BJ (cell line): ENCODE data around the gene WNT11. TPM values are rescaled to one million over a fixed set of nuclear protein-coding genes. Genes with fewer than 3 reads are reported as not detected.

Experiments used
- CTCF ChIA-PET: fragments of 350-600 bp; formaldehyde crosslinking; extraction: SDS; loops from one replicate; lab custom pipeline; 2021; ENCODE audit warnings: antibody characterized with exemption, inconsistent platforms; lab: Yijun Ruan, JAX
- POLR2A ChIA-PET: fragments of 300-600 bp; sonication (Branson Sonifier 250); formaldehyde crosslinking; extraction: SDS; loops from one replicate; lab custom pipeline; 2021; ENCODE audit warnings: antibody characterized with exemption; lab: Charles Lee
- DNase-seq: peaks from one replicate; pipeline ENCODE4 v3.0.0-alpha.2; 2011; ENCODE audit warnings: low read depth
- H3K27me3 ChIP-seq: 2 replicates; pipeline ENCODE4 v1.6.0; 2011; ENCODE audit warnings: low read length; ENCODE audit not compliant: control insufficient read depth, insufficient read depth
- H3K36me3 ChIP-seq: 2 replicates; pipeline ENCODE4 v1.5.1; 2011; ENCODE audit warnings: low read length; ENCODE audit not compliant: control insufficient read depth, insufficient read depth
- H3K4me3 ChIP-seq: 2 replicates; pipeline ENCODE4 v1.5.1; 2011; ENCODE audit warnings: low read depth, mild to moderate bottlenecking, control low read depth, low read length
- CTCF ChIP-seq: IDR thresholded peaks from 2 replicates; pipeline ENCODE4 v1.5.1; 2011; ENCODE audit warnings: low read depth, mild to moderate bottlenecking, control low read depth, inconsistent platforms, low read length, moderate library complexity; ENCODE audit not compliant: insufficient read depth
- polyA plus RNA-seq: library from polyadenylated mRNA; depleted of rRNA; stranded (reverse); fragments of >200 nt; gene quantifications from 2 replicates; pipeline ENCODE4 v1.2.3, GENCODE V29; 2011

The WNT11 gene
- polyA plus RNA-seq, 1 experiment, result 0.25 TPM

GRCh38 chr11:76196849-76197248 lies 9.5 kb downstream of the WNT11 start:
- H3K27me3 ChIP-seq, result peaks cover 12% of the 10 kb centered on the region
- no peak for TF ChIP-seq CTCF
- DNase-seq, result no peak
- no peak overlapping the region for H3K4me3 ChIP-seq
- ChIA-PET POLR2A (no interaction called here), CTCF (interaction anchor here (1.0 to 2.9 kb wide), 3 partner anchors 11 to 300 kb away, joined by 3 to 18 read pairs (median 4); no protein-coding TSS in a partner anchor)
- H3K36me3 ChIP-seq, result no peaks in the 10 kb centered on the region

- H3K27me3 ChIP-seq, result peaks cover 16% of the 10 kb centered on the region
- H3K4me3 ChIP-seq, result no peak overlapping the region
- ChIA-PET CTCF (interaction anchor here (0.7 to 2.9 kb wide), 2 partner anchors 13 to 294 kb away, joined by 3 to 18 read pairs; no protein-coding TSS in a partner anchor), POLR2A (interaction anchor here (0.6 kb wide), 1 partner anchor 185 kb away, joined by 3 read pairs; no protein-coding TSS in a partner anchor)
- H3K36me3 ChIP-seq, result no peaks in the 10 kb centered on the region
- no peak for TF ChIP-seq CTCF
- no peak for DNase-seq
These were observed 11.2 kb downstream of the WNT11 start for GRCh38 chr11:76194872-76195668.

GRCh38 chr11:76193219-76193618 lies 13.1 kb downstream of the WNT11 start:
- no peak for DNase-seq
- no peak for TF ChIP-seq CTCF
- Histone ChIP-seq H3K4me3 (no peak overlapping the region), H3K36me3 (no peaks in the 10 kb centered on the region), H3K27me3 (peaks cover 15% of the 10 kb centered on the region)
- ChIA-PET CTCF (interaction anchor here (4.3 kb wide), 1 partner anchor 15 kb away, joined by 27 read pairs; the partner anchor contains the start of gene WNT11), POLR2A (no interaction called here)

GRCh38 chr11:76190376-76190775 lies 15.9 kb downstream of the WNT11 start:
- ChIA-PET POLR2A (no interaction called here), CTCF (interaction anchor here (0.6 to 4.3 kb wide), 2 partner anchors 18 to 82 kb away, joined by 3 to 27 read pairs; partner anchors contain the start of gene WNT11)
- DNase-seq, result peak; percentile 50
- H3K36me3 ChIP-seq, result no peaks in the 10 kb centered on the region
- TF ChIP-seq CTCF, result no peak
- no peak overlapping the region for H3K4me3 ChIP-seq
- peaks cover 14% of the 10 kb centered on the region for H3K27me3 ChIP-seq

- CTCF ChIA-PET, result interaction anchor here (0.6 to 4.3 kb wide), 2 partner anchors 18 to 332 kb away, joined by 3 to 27 read pairs; partner anchors contain the start of gene WNT11
- Histone ChIP-seq H3K4me3 (no peak overlapping the region), H3K36me3 (no peaks in the 10 kb centered on the region), H3K27me3 (peaks cover 13% of the 10 kb centered on the region)
- no peak for TF ChIP-seq CTCF
- POLR2A ChIA-PET, result no interaction called here
- no peak for DNase-seq
These were observed 16.6 kb downstream of the WNT11 start for GRCh38 chr11:76189682-76190081.
